ENCODE measurements around the gene TMX4.

Gene TMX4

GRCh38 chr20:8005575-8006366 is 13.8 kb downstream of the TMX4 start:
- H3K4me3 ChIP-seq (replicated peaks; ENCODE audit: low read depth, low read length), result no peak overlapping the region
- no peak for DNase-seq (ENCODE audit: extremely low read depth, low read depth)
- TF ChIP-seq CTCF (IDR thresholded peaks at IDR 0.05; ENCODE audit: low read depth, low read length, missing control alignments), result no peak

- TF ChIP-seq CTCF (IDR thresholded peaks at IDR 0.05; ENCODE audit: low read depth, low read length, missing control alignments), result no peak
- no peak for DNase-seq (ENCODE audit: extremely low read depth, low read depth)
- no peak overlapping the region for H3K4me3 ChIP-seq (replicated peaks; ENCODE audit: low read depth, low read length)
Observed at GRCh38 chr20:8005033-8005432, 14.5 kb downstream of the TMX4 start.

GRCh38 chr20:8002056-8002455 is 17.5 kb downstream of the TMX4 start:
- DNase-seq (ENCODE audit: extremely low read depth, low read depth), result no peak
- H3K4me3 ChIP-seq (replicated peaks; ENCODE audit: low read depth, low read length), result no peak overlapping the region
- no peak for TF ChIP-seq CTCF (IDR thresholded peaks at IDR 0.05; ENCODE audit: low read depth, low read length, missing control alignments)

GRCh38 chr20:8000796-8001195 is 18.8 kb downstream of the TMX4 start:
- H3K4me3 ChIP-seq (replicated peaks; ENCODE audit: low read depth, low read length), result no peak overlapping the region
- DNase-seq (ENCODE audit: extremely low read depth, low read depth), result no peak
- TF ChIP-seq CTCF (IDR thresholded peaks at IDR 0.05; ENCODE audit: low read depth, low read length, missing control alignments), result no peak

GRCh38 chr20:7996898-7997297 is 22.7 kb downstream of the TMX4 start:
- TF ChIP-seq CTCF (IDR thresholded peaks at IDR 0.05; ENCODE audit: low read depth, low read length, missing control alignments), result no peak

GRCh38 chr20:7994809-7995208 is 24.8 kb downstream of the TMX4 start:
- TF ChIP-seq CTCF (IDR thresholded peaks at IDR 0.05; ENCODE audit: low read depth, low read length, missing control alignments), result no peak

More at GRCh38 chr20:7996898-7997297, 22.7 kb downstream of the TMX4 start:
- no peak for DNase-seq (ENCODE audit: extremely low read depth, low read depth)
- H3K4me3 ChIP-seq (replicated peaks; ENCODE audit: low read depth, low read length), result no peak overlapping the region

DNA sequence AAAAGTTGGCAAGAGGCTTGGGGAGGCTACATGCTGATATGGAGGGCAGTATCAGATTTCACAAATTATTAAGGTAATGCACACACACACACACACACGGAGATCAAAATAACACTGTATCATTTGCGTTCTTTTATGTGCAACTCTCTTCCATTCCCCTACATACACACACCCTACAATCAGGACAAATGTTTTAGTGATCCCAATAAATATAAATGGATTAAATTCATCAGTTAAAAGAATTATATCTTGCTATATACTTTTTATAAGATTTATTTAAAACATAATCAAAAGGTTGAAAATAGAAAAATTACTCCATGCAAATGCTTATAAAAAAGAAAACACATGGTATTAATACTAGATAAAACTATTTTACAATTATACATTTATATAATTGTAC is 25.9 kb downstream of the TMX4 start:
- no peak for DNase-seq (ENCODE audit: extremely low read depth, low read depth)
- TF ChIP-seq CTCF (IDR thresholded peaks at IDR 0.05; ENCODE audit: low read depth, low read length, missing control alignments), result no peak
- H3K4me3 ChIP-seq (replicated peaks; ENCODE audit: low read depth, low read length), result no peak overlapping the region

More at GRCh38 chr20:7994809-7995208, 24.8 kb downstream of the TMX4 start:
- H3K4me3 ChIP-seq (replicated peaks; ENCODE audit: low read depth, low read length), result no peak overlapping the region
- no peak for DNase-seq (ENCODE audit: extremely low read depth, low read depth)

Measured in HFF-Myc (cell line).